CD14-positive monocyte (primary cell): ENCODE data around the gene TOP3A. TPM values are rescaled to one million over a fixed set of nuclear protein-coding genes. Genes with fewer than 3 reads are reported as not detected.

Source experiments
- DNase-seq, 3 donors: peaks; one replicate each; pipeline ENCODE4 v3.0.0-alpha.2; 2011 to 2022
- H2AFZ ChIP-seq: 2 replicates; pipeline ENCODE4 v1.6.0; 2012; ENCODE audit warnings: mild to moderate bottlenecking, low read depth, low read length, inconsistent platforms; ENCODE audit not compliant: insufficient read depth, poor library complexity, severe bottlenecking
- H3K27ac ChIP-seq, 2 donors: 1 replicate in 1 of 2; 2 replicates in 1 of 2; pipeline ENCODE4 v1.5.1; 2012 to 2013; ENCODE audit warnings: low read length in 2 of 2, control low read depth in 1 of 2, inconsistent platforms in 1 of 2, low read depth in 1 of 2, mild to moderate bottlenecking in 1 of 2
- H3K27me3 ChIP-seq, 2 donors: one replicate each; pipeline versions ENCODE4 v1.6.0 to v1.6.1; 2011 to 2013; ENCODE audit warnings: low read length in 2 of 2; ENCODE audit not compliant: control insufficient read depth in 2 of 2, insufficient read depth in 2 of 2
- H3K36me3 ChIP-seq, 2 donors: replicated peaks in 1 of 2; 1 replicate in 1 of 2; 2 replicates in 1 of 2; pipeline versions ENCODE4 v1.5.1 to v1.6.1; 2012 to 2013; ENCODE audit warnings: low read length in 2 of 2, control low read depth in 1 of 2, inconsistent platforms in 1 of 2, mild to moderate bottlenecking in 1 of 2; ENCODE audit not compliant: insufficient read depth in 2 of 2, control insufficient read depth in 1 of 2
- H3K4me1 ChIP-seq, 2 donors: 1 replicate in 1 of 2; 2 replicates in 1 of 2; pipeline versions ENCODE4 v1.5.1 to v1.6.1; 2012 to 2013; ENCODE audit warnings: low read length in 2 of 2, control low read depth in 1 of 2, inconsistent platforms in 1 of 2, mild to moderate bottlenecking in 1 of 2, moderate library complexity in 1 of 2; ENCODE audit not compliant: insufficient read depth in 2 of 2, control insufficient read depth in 1 of 2
- H3K4me2 ChIP-seq: replicated peaks from 2 replicates; pipeline ENCODE3; 2012; ENCODE audit warnings: low read length, moderate library complexity, mild to moderate bottlenecking; ENCODE audit not compliant: poor library complexity, severe bottlenecking; ENCODE audit errors: extremely low read depth
- H3K4me3 ChIP-seq, 3 experiments: fragments of 200-600 bp in 1 of 3; sonication (generic) in 1 of 3; replicated peaks in 1 of 3; 1 replicate in 2 of 3; 2 replicates in 1 of 3; pipeline ENCODE4 v1.5.1; 2011 to 2013; ENCODE audit warnings: low read length in 3 of 3, mild to moderate bottlenecking in 3 of 3, control low read depth in 2 of 3, low read depth in 2 of 3, inconsistent platforms in 1 of 3, moderate library complexity in 1 of 3
- H3K79me2 ChIP-seq: 2 replicates; pipeline ENCODE4 v1.6.0; 2012; ENCODE audit warnings: mild to moderate bottlenecking, control low read depth, inconsistent platforms, low read length, moderate library complexity; ENCODE audit not compliant: insufficient read depth
- H3K9ac ChIP-seq: 2 replicates; pipeline ENCODE4 v1.6.0; 2017; ENCODE audit warnings: low read length, mild to moderate bottlenecking; ENCODE audit not compliant: insufficient read depth, poor library complexity, severe bottlenecking
- H3K9me3 ChIP-seq, 2 donors: replicated peaks in 1 of 2; 1 replicate in 1 of 2; 2 replicates in 1 of 2; pipeline versions ENCODE4 v1.5.1 to v1.6.1; 2012 to 2013; ENCODE audit warnings: low read length in 2 of 2, control low read depth in 1 of 2; ENCODE audit not compliant: control insufficient read depth in 1 of 2, insufficient read depth in 1 of 2
- H4K20me1 ChIP-seq: 2 replicates; pipeline ENCODE4 v1.6.0; 2012; ENCODE audit warnings: mild to moderate bottlenecking, low read length, control low read depth, moderate library complexity; ENCODE audit not compliant: insufficient read depth
- H3K27ac Mint-ChIP-seq, 7 donors: one replicate each; pipeline ENCODE4 v1.8.0; 2020; ENCODE audit warnings: mild to moderate bottlenecking in 7 of 7, mixed read lengths in 7 of 7, moderate library complexity in 6 of 7, inconsistent platforms in 2 of 7
- H3K27me3 Mint-ChIP-seq, 3 donors: one replicate each; pipeline ENCODE4 v1.8.0; 2021 to 2022; ENCODE audit warnings: low read depth in 3 of 3, mild to moderate bottlenecking in 3 of 3, mixed read lengths in 3 of 3, moderate library complexity in 3 of 3, inconsistent platforms in 1 of 3
- H3K36me3 Mint-ChIP-seq, 2 donors: one replicate each; pipeline ENCODE4 v1.8.0; 2020; ENCODE audit warnings: mixed read lengths in 2 of 2, inconsistent platforms in 1 of 2, mild to moderate bottlenecking in 1 of 2
- H3K4me1 Mint-ChIP-seq: one replicate; pipeline ENCODE4 v1.8.0; 2020; ENCODE audit warnings: mild to moderate bottlenecking, mixed read lengths
- H3K4me3 Mint-ChIP-seq, 2 donors: one replicate each; pipeline ENCODE4 v1.8.0; 2020; ENCODE audit warnings: mild to moderate bottlenecking in 2 of 2, mixed read lengths in 2 of 2, moderate library complexity in 1 of 2
- H3K9me3 Mint-ChIP-seq, 7 donors: one replicate each; pipeline ENCODE4 v1.8.0; 2020 to 2022; ENCODE audit warnings: mixed read lengths in 7 of 7, mild to moderate bottlenecking in 6 of 7, moderate library complexity in 6 of 7, inconsistent platforms in 2 of 7
- CTCF ChIP-seq: fragments of 200-600 bp; IDR thresholded peaks from one replicate; pipeline ENCODE4 v1.8.0; 2022; ENCODE audit warnings: antibody characterized with exemption, mild to moderate bottlenecking
- WGBS: methylation state at CpG from one replicate; pipeline ENCODE4 v1.1.5; 2013; ENCODE audit warnings: missing lambda C conversion rate; ENCODE audit not compliant: insufficient coverage; 5-methylcytosine and 5-hydroxymethylcytosine counted together
- intact Hi-C, 2 donors: fragments of 100-400 bp; cut with micrococcal nuclease; formaldehyde crosslinking; loops; one replicate each; pipeline versions ENCODE4 v1.15.0 to v1.15.1; 2023
- polyA plus RNA-seq, 3 donors: library from polyadenylated mRNA; depleted of rRNA in 1 of 3; unstranded in 2 of 3; stranded (reverse) in 1 of 3; fragments of 300-500 nt in 2 of 3; fragments of >200 nt in 1 of 3; fragmentation: Illumina TruSeq in 2 of 3; gene quantifications; 1 replicate in 2 of 3; 2 replicates in 1 of 3; pipeline ENCODE4 v1.2.3, GENCODE V29; 2012 to 2021

The TOP3A gene
- polyA plus RNA-seq, 3 donors, result 15.2 to 25.6 (median 22.3) TPM

GRCh38 chr17:18229254-18229653 is 85.5 kb downstream of the TOP3A start:
- Mint-ChIP-seq H3K27ac (no peak overlapping the region), H3K36me3 (peaks cover 8 to 21% of the 10 kb centered on the region in 2 donors), H3K27me3 (peaks cover 3 to 7% (median 5%) of the 10 kb centered on the region in 3 donors), H3K4me1 (peaks cover 23% of the 10 kb centered on the region), H3K4me3 (no peak overlapping the region), H3K9me3 (peaks cover 0 to 2% (median 0%) of the 10 kb centered on the region in 7 donors)
- Histone ChIP-seq H2AFZ (no peak overlapping the region), H3K9ac (no peak overlapping the region), H3K27me3 (no peaks in the 10 kb centered on the region), H3K4me2 (no peak overlapping the region), H3K27ac (no peak overlapping the region), H3K4me3 (no peak overlapping the region), H3K36me3 (peaks cover 9 to 17% of the 10 kb centered on the region in 2 donors), H4K20me1 (peaks cover 3% of the 10 kb centered on the region), H3K9me3 (no peaks in the 10 kb centered on the region), H3K79me2 (no peaks in the 10 kb centered on the region), H3K4me1 (peaks cover 13 to 17% of the 10 kb centered on the region in 2 donors)
- intact Hi-C loops, result no loop called here
- no peak for TF ChIP-seq CTCF
- no peak for DNase-seq
- 96% methylated on average over 3 of the region's 4 CpGs for WGBS

GRCh38 chr17:18228176-18228682 is 86.6 kb downstream of the TOP3A start:
- H3K9me3 Mint-ChIP-seq, result peaks cover 0 to 2% (median 0%) of the 10 kb centered on the region in 7 donors
- no peak for TF ChIP-seq CTCF
- no peak overlapping the region for H3K27ac Mint-ChIP-seq
- peaks cover 6 to 11% of the 10 kb centered on the region in 2 donors for H3K36me3 Mint-ChIP-seq
- H3K27ac ChIP-seq, result no peak overlapping the region
- H2AFZ ChIP-seq, result no peak overlapping the region
- no peaks in the 10 kb centered on the region for H3K79me2 ChIP-seq
- H3K4me3 ChIP-seq, result no peak overlapping the region
- H4K20me1 ChIP-seq, result peaks cover 3% of the 10 kb centered on the region
- H3K4me3 Mint-ChIP-seq, result no peak overlapping the region
- 95% methylated on average over 8 of the region's 10 CpGs for WGBS
- H3K4me1 ChIP-seq, result peaks cover 13 to 17% of the 10 kb centered on the region in 2 donors
- no peak for DNase-seq
- peaks cover 3 to 7% (median 5%) of the 10 kb centered on the region in 3 donors for H3K27me3 Mint-ChIP-seq
- intact Hi-C loops, result no loop called here
- no peak overlapping the region for H3K4me2 ChIP-seq
- H3K4me1 Mint-ChIP-seq, result peaks cover 23% of the 10 kb centered on the region
- no peaks in the 10 kb centered on the region for H3K9me3 ChIP-seq
- peaks cover 4 to 7% of the 10 kb centered on the region in 2 donors for H3K36me3 ChIP-seq
- no peaks in the 10 kb centered on the region for H3K27me3 ChIP-seq
- no peak overlapping the region for H3K9ac ChIP-seq
